Gastrocnemius medialis (tissue), 4 donors: ENCODE results near the gene CCDC80. TPM values are rescaled to one million over a fixed set of nuclear protein-coding genes. Genes with fewer than 3 reads are reported as not detected.

ENCODE experiments used
- ATAC-seq, 2 donors: fragments of 150-250 bp; one replicate each; pipeline ENCODE4 v1.9.1; 2016
- DNase-seq, 2 donors: peaks; one replicate each; pipeline ENCODE4 v3.0.0-alpha.2; 2019
- H3K27ac ChIP-seq, 4 donors: fragments of 200-600 bp; sonication (generic); 1 replicate in 1 of 4; 2 replicates in 3 of 4; pipeline ENCODE4 v1.5.1; 2016 to 2018; ENCODE audit warnings: mild to moderate bottlenecking in 2 of 4, moderate library complexity in 1 of 4
- H3K27me3 ChIP-seq, 3 donors: fragments of 200-600 bp; sonication (generic) in 2 of 3; 1 replicate in 1 of 3; 2 replicates in 2 of 3; pipeline versions ENCODE4 v1.5.1 to v1.6.0; 2016 to 2019; ENCODE audit warnings: mild to moderate bottlenecking in 1 of 3, moderate library complexity in 1 of 3
- H3K36me3 ChIP-seq, 2 donors: fragments of 200-600 bp; sonication (generic) in 1 of 2; one replicate each; pipeline ENCODE4 v1.5.1; 2017 to 2018
- H3K4me1 ChIP-seq, 2 donors: fragments of 200-600 bp; sonication (generic) in 1 of 2; one replicate each; pipeline ENCODE4 v1.5.1; 2016 to 2017; ENCODE audit warnings: mild to moderate bottlenecking in 2 of 2
- H3K4me3 ChIP-seq, 4 donors: fragments of 200-600 bp; sonication (generic) in 3 of 4; 1 replicate in 1 of 4; 2 replicates in 3 of 4; pipeline ENCODE4 v1.5.1; 2016 to 2019; ENCODE audit warnings: mild to moderate bottlenecking in 2 of 4
- H3K9me3 ChIP-seq, 3 donors: fragments of 200-600 bp; sonication (generic) in 2 of 3; 1 replicate in 1 of 3; 2 replicates in 2 of 3; pipeline ENCODE4 v1.5.1; 2016 to 2019
- POLR2A ChIP-seq, 2 donors: fragments of 450-650 bp; IDR thresholded peaks; one replicate each; pipeline ENCODE4 v1.6.1; 2017; ENCODE audit warnings: antibody characterized with exemption in 2 of 2, mild to moderate bottlenecking in 2 of 2, moderate library complexity in 2 of 2
- in situ Hi-C, 4 donors: fragments of 200-750 bp; cut with MboI; loops; one replicate each; pipeline versions ENCODE4 v1.15.0 to v1.8.0; 2017; ENCODE audit warnings: low sequenced_read_pairs in 4 of 4
- intact Hi-C: fragments of 100-400 bp; cut with DNase I; formaldehyde crosslinking; loops from one replicate; pipeline ENCODE4 v1.15.1; 2023; ENCODE audit warnings: low total_unique reads
- total RNA-seq, 4 donors: library from RNA; depleted of rRNA; stranded (reverse); fragments of >200 nt; gene quantifications; one replicate each; pipeline versions ENCODE4 v1.1.0 to v1.2.3, GENCODE V29; 2016
- TF ChIP-seq, protein P1 (sequence below), 5 experiments: fragments of 450-650 bp in 3 of 5; fragments of 200-600 bp in 2 of 5; sonication (generic) in 2 of 5; IDR thresholded peaks in 4 of 5; conservative IDR thresholded peaks in 1 of 5; 1 replicate in 4 of 5; 2 replicates in 1 of 5; pipeline ENCODE4 v1.5.1; 2016 to 2019; ENCODE audit warnings: antibody characterized with exemption in 5 of 5, mild to moderate bottlenecking in 3 of 5, moderate library complexity in 3 of 5

CCDC80 gene, protein sequence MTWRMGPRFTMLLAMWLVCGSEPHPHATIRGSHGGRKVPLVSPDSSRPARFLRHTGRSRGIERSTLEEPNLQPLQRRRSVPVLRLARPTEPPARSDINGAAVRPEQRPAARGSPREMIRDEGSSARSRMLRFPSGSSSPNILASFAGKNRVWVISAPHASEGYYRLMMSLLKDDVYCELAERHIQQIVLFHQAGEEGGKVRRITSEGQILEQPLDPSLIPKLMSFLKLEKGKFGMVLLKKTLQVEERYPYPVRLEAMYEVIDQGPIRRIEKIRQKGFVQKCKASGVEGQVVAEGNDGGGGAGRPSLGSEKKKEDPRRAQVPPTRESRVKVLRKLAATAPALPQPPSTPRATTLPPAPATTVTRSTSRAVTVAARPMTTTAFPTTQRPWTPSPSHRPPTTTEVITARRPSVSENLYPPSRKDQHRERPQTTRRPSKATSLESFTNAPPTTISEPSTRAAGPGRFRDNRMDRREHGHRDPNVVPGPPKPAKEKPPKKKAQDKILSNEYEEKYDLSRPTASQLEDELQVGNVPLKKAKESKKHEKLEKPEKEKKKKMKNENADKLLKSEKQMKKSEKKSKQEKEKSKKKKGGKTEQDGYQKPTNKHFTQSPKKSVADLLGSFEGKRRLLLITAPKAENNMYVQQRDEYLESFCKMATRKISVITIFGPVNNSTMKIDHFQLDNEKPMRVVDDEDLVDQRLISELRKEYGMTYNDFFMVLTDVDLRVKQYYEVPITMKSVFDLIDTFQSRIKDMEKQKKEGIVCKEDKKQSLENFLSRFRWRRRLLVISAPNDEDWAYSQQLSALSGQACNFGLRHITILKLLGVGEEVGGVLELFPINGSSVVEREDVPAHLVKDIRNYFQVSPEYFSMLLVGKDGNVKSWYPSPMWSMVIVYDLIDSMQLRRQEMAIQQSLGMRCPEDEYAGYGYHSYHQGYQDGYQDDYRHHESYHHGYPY
- 10 to 100 TPM in 1 of 4 donors, 1 to 10 TPM in 2, under 1 TPM in 1; 0.63 to 13.5 (median 3.4) TPM for total RNA-seq

DNA sequence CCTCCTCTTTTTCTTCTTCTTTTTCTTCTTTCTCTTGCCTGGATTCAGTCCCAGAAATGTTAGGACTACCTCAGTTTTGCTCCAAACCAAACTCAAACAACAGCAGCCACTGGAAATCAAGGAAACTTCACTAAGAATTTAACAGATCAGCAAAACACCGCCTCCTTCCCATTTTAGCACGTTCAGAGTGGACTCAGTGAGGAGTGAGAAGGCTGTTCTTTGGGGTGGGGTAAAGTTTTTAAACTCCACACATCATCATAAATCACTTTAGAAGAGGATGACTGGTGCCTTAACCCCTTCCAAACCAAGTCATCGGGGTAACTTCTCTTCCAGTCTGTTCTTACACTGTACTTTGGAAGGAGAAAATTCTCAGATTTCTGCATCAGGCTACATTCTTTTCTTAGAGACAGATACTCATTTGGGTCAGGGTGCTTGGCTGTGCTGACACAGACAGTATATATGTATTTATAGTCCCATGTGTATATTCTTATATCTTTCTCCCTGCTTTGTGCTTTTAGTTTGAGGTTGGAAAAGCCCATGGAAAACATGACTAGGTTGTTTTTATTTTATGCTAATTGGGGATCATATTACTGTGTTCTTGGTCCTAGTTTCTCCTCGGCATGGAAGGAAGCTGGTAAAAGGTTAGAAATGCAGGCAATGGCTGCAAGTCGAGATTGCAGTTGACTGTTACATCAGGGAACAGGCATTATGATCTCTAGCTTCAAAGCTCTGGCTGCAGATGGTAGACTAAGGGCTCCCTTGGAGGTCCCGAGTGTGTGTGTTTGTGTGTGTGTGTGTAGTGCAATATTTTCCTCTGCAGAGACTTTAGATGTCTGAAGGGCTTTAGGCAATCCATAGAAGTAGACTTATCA is at the start of gene CCDC80:
TSS of gene CCDC80 (minus strand) at position 214 of the 872 bp plus-strand sequence. CDS start 1,238 bp downstream, outside the sequence.
- Histone ChIP-seq H3K4me1 (peaks cover 15 to 19% of the 10 kb centered on the region in 2 donors), H3K9me3 (no peaks in the 10 kb centered on the region), H3K4me3 (peak within 1 kb of the TSS; percentile 41 to 51 (median 43)), H3K36me3 (no peaks in the 10 kb centered on the region), H3K27ac (peak within 1 kb of the TSS; percentile 30 to 69 (median 58)), H3K27me3 (no peaks in the 10 kb centered on the region)
- intact Hi-C loops (loop anchor here (5.0 kb wide), 1 partner anchor 351 kb away; the partner anchor contains the start of gene GTPBP8), in situ Hi-C loops (loop anchor here (5.0 to 10.0 kb wide), 5 partner anchors 171 to 346 kb away; partner anchors contain the start of gene CD200R1 (in 1 of the 4))
- peak; percentile 39 to 45 for TF ChIP-seq POLR2A (IDR thresholded peaks at IDR 0.05)
- TF ChIP-seq, protein P1, sequence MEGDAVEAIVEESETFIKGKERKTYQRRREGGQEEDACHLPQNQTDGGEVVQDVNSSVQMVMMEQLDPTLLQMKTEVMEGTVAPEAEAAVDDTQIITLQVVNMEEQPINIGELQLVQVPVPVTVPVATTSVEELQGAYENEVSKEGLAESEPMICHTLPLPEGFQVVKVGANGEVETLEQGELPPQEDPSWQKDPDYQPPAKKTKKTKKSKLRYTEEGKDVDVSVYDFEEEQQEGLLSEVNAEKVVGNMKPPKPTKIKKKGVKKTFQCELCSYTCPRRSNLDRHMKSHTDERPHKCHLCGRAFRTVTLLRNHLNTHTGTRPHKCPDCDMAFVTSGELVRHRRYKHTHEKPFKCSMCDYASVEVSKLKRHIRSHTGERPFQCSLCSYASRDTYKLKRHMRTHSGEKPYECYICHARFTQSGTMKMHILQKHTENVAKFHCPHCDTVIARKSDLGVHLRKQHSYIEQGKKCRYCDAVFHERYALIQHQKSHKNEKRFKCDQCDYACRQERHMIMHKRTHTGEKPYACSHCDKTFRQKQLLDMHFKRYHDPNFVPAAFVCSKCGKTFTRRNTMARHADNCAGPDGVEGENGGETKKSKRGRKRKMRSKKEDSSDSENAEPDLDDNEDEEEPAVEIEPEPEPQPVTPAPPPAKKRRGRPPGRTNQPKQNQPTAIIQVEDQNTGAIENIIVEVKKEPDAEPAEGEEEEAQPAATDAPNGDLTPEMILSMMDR (IDR thresholded peaks at IDR 0.05 in 4 of 5, conservative IDR thresholded peaks at IDR 0.05 in 1 of 5), result no peak
- ATAC-seq (peak; percentile 40 to 70), DNase-seq (no peak)

DNA sequence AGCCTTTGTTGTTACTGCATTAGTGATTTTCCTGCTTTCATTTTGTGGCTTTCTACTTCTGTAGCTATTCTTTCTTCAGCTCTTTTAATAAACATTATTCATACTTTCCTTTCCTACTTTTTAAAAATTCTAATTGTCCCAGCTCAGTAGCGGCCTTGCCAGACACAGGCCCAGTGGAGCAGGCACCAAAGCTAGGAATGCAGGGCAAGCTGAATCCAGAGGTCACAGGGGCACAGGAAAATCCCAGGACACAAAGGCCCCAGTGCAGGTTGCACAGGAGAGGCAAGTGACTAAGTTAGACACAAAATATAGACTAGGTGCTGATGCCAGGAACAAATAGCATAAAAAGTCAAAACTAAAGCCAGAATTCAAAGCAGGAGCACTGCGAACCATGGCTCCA is 49.0 kb upstream of the CCDC80 start:
- no peaks in the 10 kb centered on the region for H3K9me3 ChIP-seq
- H3K4me3 ChIP-seq, result no peak overlapping the region
- DNase-seq, result no peak
- intact Hi-C loops (no loop called here), in situ Hi-C loops (no loop called here)
- no peaks in the 10 kb centered on the region for H3K4me1 ChIP-seq
- no peaks in the 10 kb centered on the region for H3K27me3 ChIP-seq
- ATAC-seq, result no peak
- no peak for TF ChIP-seq POLR2A (IDR thresholded peaks at IDR 0.05)
- TF ChIP-seq, protein P1 (IDR thresholded peaks at IDR 0.05 in 4 of 5, conservative IDR thresholded peaks at IDR 0.05 in 1 of 5), result no peak
- H3K36me3 ChIP-seq, result no peaks in the 10 kb centered on the region
- no peak overlapping the region for H3K27ac ChIP-seq

DNA sequence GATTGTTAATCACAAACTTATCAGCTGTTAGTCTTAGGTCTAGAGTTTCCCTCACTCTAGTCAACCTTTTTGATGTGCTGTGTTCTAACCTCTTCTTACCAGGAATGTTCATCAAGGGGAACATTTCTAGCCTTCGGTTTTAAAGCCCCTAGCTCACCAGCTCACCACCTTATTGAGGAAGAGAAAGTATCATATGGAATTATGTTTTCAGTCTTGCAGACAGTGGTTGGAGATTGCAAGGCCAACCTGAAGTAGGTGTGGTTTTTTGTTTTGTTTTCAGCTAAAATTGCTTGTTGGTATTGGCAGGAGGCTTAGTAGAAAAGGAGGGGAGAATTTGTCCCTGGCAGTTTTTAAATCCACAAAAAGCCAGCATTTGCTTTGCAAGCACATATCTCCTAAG is 48.4 kb upstream of the CCDC80 start:
- H3K9me3 ChIP-seq, result no peaks in the 10 kb centered on the region
- no peaks in the 10 kb centered on the region for H3K36me3 ChIP-seq
- no peak for ATAC-seq
- TF ChIP-seq POLR2A (IDR thresholded peaks at IDR 0.05), result no peak
- TF ChIP-seq, protein P1 (IDR thresholded peaks at IDR 0.05 in 4 of 5, conservative IDR thresholded peaks at IDR 0.05 in 1 of 5), result no peak
- no peak overlapping the region for H3K4me3 ChIP-seq
- DNase-seq, result no peak
- in situ Hi-C loops (no loop called here), intact Hi-C loops (no loop called here)
- H3K27ac ChIP-seq, result no peak overlapping the region
- H3K4me1 ChIP-seq, result no peaks in the 10 kb centered on the region
- H3K27me3 ChIP-seq, result no peaks in the 10 kb centered on the region

DNA sequence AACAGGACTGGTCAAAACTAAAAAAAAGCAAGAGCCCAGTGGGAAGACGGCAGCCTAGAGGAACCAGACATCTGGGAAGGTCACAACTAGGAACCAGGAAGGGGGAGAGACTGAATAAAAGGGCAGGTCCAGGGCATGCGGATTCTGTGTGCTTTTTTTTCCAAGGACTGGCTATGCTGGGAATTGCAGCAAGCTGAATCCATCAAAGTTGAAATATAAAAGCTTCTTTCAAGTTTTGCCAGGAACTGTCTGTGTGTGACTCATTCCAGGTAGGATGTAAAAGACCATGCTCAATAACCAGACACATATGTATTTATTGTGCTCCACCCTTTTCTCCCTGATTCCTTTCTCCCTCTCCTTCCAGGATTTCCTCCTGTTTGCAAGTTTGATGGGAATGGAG is 47.9 kb upstream of the CCDC80 start:
- ATAC-seq, result no peak
- in situ Hi-C loops, result no loop called here
- no peak for TF ChIP-seq POLR2A (IDR thresholded peaks at IDR 0.05)
- TF ChIP-seq, protein P1 (IDR thresholded peaks at IDR 0.05 in 4 of 5, conservative IDR thresholded peaks at IDR 0.05 in 1 of 5), result no peak

More for the DNA sequence above, 47.9 kb upstream of the CCDC80 start:
- H3K4me3 ChIP-seq, result no peak overlapping the region
- H3K27me3 ChIP-seq, result no peaks in the 10 kb centered on the region
- no peak overlapping the region for H3K27ac ChIP-seq
- DNase-seq, result no peak
- no peaks in the 10 kb centered on the region for H3K4me1 ChIP-seq
- H3K36me3 ChIP-seq, result no peaks in the 10 kb centered on the region
- intact Hi-C loops, result no loop called here
- no peaks in the 10 kb centered on the region for H3K9me3 ChIP-seq
